HuH-7.5 (cell line): ENCODE data around the gene WFDC10B.
"Not testable (repeated sequence)": the region's sequence is repeated elsewhere in the genome, so short reads cannot be mapped to it uniquely, and the experiment has no call there.

Experiments used
- DNase-seq: peaks from one replicate; pipeline ENCODE4 v3.0.0; 2011; ENCODE audit warnings: low spot score

The WFDC10B gene

GRCh38 chr20:45704969-45705637 lies at the start of gene WFDC10B:
Gene WFDC10B, minus strand, starts transcription at chr20:45705019. Its CDS starts 19,027 bp downstream, at chr20:45685992.
- no peak for DNase-seq

- DNase-seq = no peak
Observed at GRCh38 chr20:45752746-45753145, 47.9 kb upstream of the WFDC10B start.

- DNase-seq = no peak
Observed at GRCh38 chr20:45751721-45752120, 46.9 kb upstream of the WFDC10B start.

- no peak for DNase-seq
Observed at GRCh38 chr20:45745015-45745414, 40.2 kb upstream of the WFDC10B start.

- no peak for DNase-seq
Observed at GRCh38 chr20:45742596-45742995, 37.8 kb upstream of the WFDC10B start.

- no peak for DNase-seq
Observed at GRCh38 chr20:45735988-45736387, 31.2 kb upstream of the WFDC10B start.

- DNase-seq = no peak
Observed at GRCh38 chr20:45735552-45735951, 30.7 kb upstream of the WFDC10B start.

- no peak for DNase-seq
Observed at GRCh38 chr20:45732199-45732598, 27.4 kb upstream of the WFDC10B start.

GRCh38 chr20:45727044-45727443 lies 22.2 kb upstream of the WFDC10B start:
- DNase-seq = no peak

GRCh38 chr20:45725134-45725533 lies 20.3 kb upstream of the WFDC10B start:
- no peak for DNase-seq

GRCh38 chr20:45722047-45722446 lies 17.2 kb upstream of the WFDC10B start, which contains the start of gene SPINT4:
Gene SPINT4, plus strand, starts transcription at chr20:45722347. Its CDS starts 21 bp downstream, at chr20:45722368.
- DNase-seq = no peak

GRCh38 chr20:45716141-45716688 lies 11.4 kb upstream of the WFDC10B start:
- not testable (repeated sequence) for DNase-seq

GRCh38 chr20:45701873-45702272 lies 2.9 kb downstream of the WFDC10B start, which contains the start of gene WFDC13:
Gene WFDC13, plus strand, starts transcription at chr20:45702038. Its CDS starts 86 bp downstream, at chr20:45702124.
- no peak for DNase-seq

- no peak for DNase-seq
Observed at GRCh38 chr20:45701104-45701503, 3.7 kb downstream of the WFDC10B start.

- DNase-seq = no peak
Observed at GRCh38 chr20:45695496-45695895, 9.3 kb downstream of the WFDC10B start.

- not testable (repeated sequence) for DNase-seq
Observed at GRCh38 chr20:45693346-45693745, 11.5 kb downstream of the WFDC10B start.

- peak; percentile 11 for DNase-seq
Observed at GRCh38 chr20:45685896-45686295, 18.9 kb downstream of the WFDC10B start.

- no peak for DNase-seq
Observed at GRCh38 chr20:45679650-45680049, 25.2 kb downstream of the WFDC10B start.

GRCh38 chr20:45672765-45673164 lies 32.1 kb downstream of the WFDC10B start:
- DNase-seq = no peak

GRCh38 chr20:45670139-45670538 lies 34.7 kb downstream of the WFDC10B start, which contains the start of gene WFDC11:
Gene WFDC11, minus strand, starts transcription at chr20:45670239. Its CDS starts 19,639 bp downstream, at chr20:45650600.
- no peak for DNase-seq

GRCh38 chr20:45657038-45657437 lies 47.8 kb downstream of the WFDC10B start:
- not testable (repeated sequence) for DNase-seq

GRCh38 chr20:45651726-45652125 lies 53.1 kb downstream of the WFDC10B start:
- not testable (repeated sequence) for DNase-seq

- no peak for DNase-seq
Observed at GRCh38 chr20:45649312-45649863, 55.4 kb downstream of the WFDC10B start.
